Osteocyte (in vitro differentiated cells): ENCODE results near the gene FLYWCH1. TPM values are rescaled to one million over a fixed set of nuclear protein-coding genes. Genes with fewer than 3 reads are reported as not detected.

ENCODE experiments used
- DNase-seq: peaks from one replicate; pipeline ENCODE4 v3.0.0; 2021; ENCODE audit warnings: mixed read lengths; ENCODE audit not compliant: unreplicated experiment; ENCODE audit errors: extremely low spot score
- H3K27ac Mint-ChIP-seq: one replicate; pipeline ENCODE4 v1.8.0; 2021; ENCODE audit warnings: mild to moderate bottlenecking, mixed read lengths; ENCODE audit not compliant: unreplicated experiment
- H3K27me3 Mint-ChIP-seq: one replicate; pipeline ENCODE4 v1.8.0; 2021; ENCODE audit warnings: mixed read lengths; ENCODE audit not compliant: unreplicated experiment
- H3K36me3 Mint-ChIP-seq: one replicate; pipeline ENCODE4 v1.8.0; 2021; ENCODE audit warnings: mixed read lengths; ENCODE audit not compliant: unreplicated experiment
- H3K4me1 Mint-ChIP-seq: one replicate; pipeline ENCODE4 v1.8.0; 2021; ENCODE audit warnings: mixed read lengths; ENCODE audit not compliant: unreplicated experiment
- H3K4me3 Mint-ChIP-seq: one replicate; pipeline ENCODE4 v1.8.0; 2021; ENCODE audit warnings: mild to moderate bottlenecking, moderate library complexity, mixed read lengths; ENCODE audit not compliant: unreplicated experiment
- H3K9me3 Mint-ChIP-seq: one replicate; pipeline ENCODE4 v1.8.0; 2021; ENCODE audit warnings: mixed read lengths; ENCODE audit not compliant: unreplicated experiment
- CTCF ChIP-seq: fragments of 200-600 bp; sonication (generic); IDR thresholded peaks from 2 replicates; pipeline ENCODE4 v1.5.0; 2021; ENCODE audit warnings: antibody characterized with exemption, mild to moderate bottlenecking, moderate library complexity
- total RNA-seq: library from RNA; stranded (reverse); gene quantifications from 2 replicates; pipeline ENCODE4 v1.2.1, GENCODE V29; 2021

FLYWCH1 gene
- total RNA-seq, 1 donor from 2014 or later: 46.4 TPM

GRCh38 chr16:2898831-2899563 is 12.7 kb upstream of the FLYWCH1 start:
- Mint-ChIP-seq H3K27ac (no peak overlapping the region), H3K4me1 (peaks cover 17% of the 10 kb centered on the region), H3K4me3 (no peak overlapping the region), H3K36me3 (peaks cover 2% of the 10 kb centered on the region), H3K27me3 (no peaks in the 10 kb centered on the region), H3K9me3 (no peaks in the 10 kb centered on the region)
- no peak for TF ChIP-seq CTCF
- no peak for DNase-seq

GRCh38 chr16:2899564-2900072 is 12.1 kb upstream of the FLYWCH1 start:
- H3K27me3 Mint-ChIP-seq: no peaks in the 10 kb centered on the region
- no peak for TF ChIP-seq CTCF
- peaks cover 18% of the 10 kb centered on the region for H3K4me1 Mint-ChIP-seq
- H3K9me3 Mint-ChIP-seq: no peaks in the 10 kb centered on the region
- H3K4me3 Mint-ChIP-seq: no peak overlapping the region
- peaks cover 2% of the 10 kb centered on the region for H3K36me3 Mint-ChIP-seq
- DNase-seq: no peak
- no peak overlapping the region for H3K27ac Mint-ChIP-seq

DNA sequence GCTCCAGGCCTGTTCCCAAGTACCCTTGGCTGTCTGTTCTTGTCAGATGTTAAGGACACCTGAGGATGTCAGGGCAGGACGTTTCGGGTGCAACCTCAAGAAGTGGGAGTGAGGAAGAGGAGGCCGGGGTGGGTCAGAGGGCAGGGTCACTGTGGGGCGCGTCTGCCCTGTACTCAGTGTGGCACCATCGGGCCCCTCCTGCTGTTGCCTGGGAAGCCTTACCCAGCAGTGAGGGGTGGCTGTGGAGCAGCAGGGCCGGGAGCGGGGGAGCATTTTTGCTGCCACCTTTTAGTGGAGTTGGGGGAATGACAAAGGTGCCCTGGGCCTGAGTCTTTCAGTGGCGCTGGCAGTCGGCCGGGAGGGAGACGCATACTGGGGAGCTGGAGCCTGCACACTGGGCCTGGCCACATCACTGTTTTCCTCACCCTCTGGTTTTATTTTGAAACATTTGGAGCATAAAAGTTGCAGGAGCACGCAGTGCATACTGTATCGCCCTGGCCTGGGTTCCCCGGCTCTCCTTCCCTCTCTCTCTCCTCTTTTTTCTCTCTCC is 11.1 kb upstream of the FLYWCH1 start:
- no peaks in the 10 kb centered on the region for H3K27me3 Mint-ChIP-seq
- no peak overlapping the region for H3K4me3 Mint-ChIP-seq
- no peak for DNase-seq
- H3K36me3 Mint-ChIP-seq: peaks cover 2% of the 10 kb centered on the region
- H3K27ac Mint-ChIP-seq: no peak overlapping the region
- TF ChIP-seq CTCF: no peak
- no peaks in the 10 kb centered on the region for H3K9me3 Mint-ChIP-seq
- peaks cover 15% of the 10 kb centered on the region for H3K4me1 Mint-ChIP-seq

- no peak for TF ChIP-seq CTCF
- Mint-ChIP-seq H3K4me3 (no peak overlapping the region), H3K9me3 (no peaks in the 10 kb centered on the region), H3K27me3 (no peaks in the 10 kb centered on the region), H3K27ac (no peak overlapping the region), H3K36me3 (peaks cover 2% of the 10 kb centered on the region), H3K4me1 (peaks cover 24% of the 10 kb centered on the region)
- no peak for DNase-seq
Observed at GRCh38 chr16:2902337-2903130, 9.2 kb upstream of the FLYWCH1 start.
